AG04449 (cell line): ENCODE results near the gene AQP5.

Experiments used
- CTCF ChIA-PET: fragments of 350-600 bp; formaldehyde crosslinking; extraction: SDS; loops from one replicate; lab custom pipeline; 2021; ENCODE audit warnings: antibody characterized with exemption; lab: Yijun Ruan, JAX
- POLR2A ChIA-PET: fragments of 400-600, 350-600 bp; formaldehyde crosslinking; extraction: SDS; loops from one replicate; lab custom pipeline; 2020; ENCODE audit warnings: antibody characterized with exemption, inconsistent platforms; lab: Yijun Ruan, JAX
- DNase-seq: peaks from one replicate; pipeline ENCODE4 v3.0.0-alpha.2; 2010; ENCODE audit warnings: low read depth, low spot score
- H3K4me3 ChIP-seq: 2 replicates; pipeline ENCODE4 v1.5.1; 2011; ENCODE audit warnings: low read depth, mild to moderate bottlenecking, control low read depth, low read length
- TF ChIP-seq, protein P1 (sequence below): IDR thresholded peaks from one replicate; pipeline ENCODE4 v1.5.1; 2011; ENCODE audit warnings: mild to moderate bottlenecking, moderate library complexity, low read length, control low read depth, inconsistent platforms; ENCODE audit not compliant: insufficient read depth; ENCODE audit errors: missing control alignments

AQP5 gene

DNA sequence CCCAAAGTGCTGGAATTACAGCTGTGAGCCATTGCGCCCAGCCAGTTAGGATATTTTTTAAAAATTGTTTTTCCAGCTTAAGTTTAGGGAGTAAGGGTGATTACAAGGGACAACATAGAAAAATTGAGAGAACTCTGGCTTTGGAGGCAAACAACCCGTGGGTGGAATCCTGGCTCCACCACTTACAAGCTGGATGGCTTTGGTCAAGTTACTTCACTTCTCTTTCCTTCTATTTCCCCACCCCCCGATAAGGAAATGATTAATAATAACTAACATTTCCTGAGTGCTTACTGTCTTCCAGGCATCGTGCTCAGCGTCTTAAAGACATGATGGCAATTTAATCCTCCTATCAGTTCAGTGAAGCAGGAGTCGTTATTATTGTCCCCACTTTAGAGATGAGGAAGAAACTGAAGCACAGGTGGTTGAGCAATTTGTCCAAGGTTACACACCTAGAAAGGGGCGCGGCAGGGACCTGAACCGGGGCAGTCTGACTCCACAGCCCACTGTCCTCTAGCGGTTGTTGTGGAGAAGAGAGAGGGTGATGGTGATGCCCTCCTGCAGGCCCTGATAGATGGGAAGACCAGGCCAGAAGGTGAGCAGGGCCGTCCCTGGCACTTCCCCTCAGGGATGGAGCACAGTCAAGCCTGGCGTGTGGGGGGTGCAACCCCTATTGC is 41.3 kb upstream of the AQP5 start:
- TF ChIP-seq, protein P1, sequence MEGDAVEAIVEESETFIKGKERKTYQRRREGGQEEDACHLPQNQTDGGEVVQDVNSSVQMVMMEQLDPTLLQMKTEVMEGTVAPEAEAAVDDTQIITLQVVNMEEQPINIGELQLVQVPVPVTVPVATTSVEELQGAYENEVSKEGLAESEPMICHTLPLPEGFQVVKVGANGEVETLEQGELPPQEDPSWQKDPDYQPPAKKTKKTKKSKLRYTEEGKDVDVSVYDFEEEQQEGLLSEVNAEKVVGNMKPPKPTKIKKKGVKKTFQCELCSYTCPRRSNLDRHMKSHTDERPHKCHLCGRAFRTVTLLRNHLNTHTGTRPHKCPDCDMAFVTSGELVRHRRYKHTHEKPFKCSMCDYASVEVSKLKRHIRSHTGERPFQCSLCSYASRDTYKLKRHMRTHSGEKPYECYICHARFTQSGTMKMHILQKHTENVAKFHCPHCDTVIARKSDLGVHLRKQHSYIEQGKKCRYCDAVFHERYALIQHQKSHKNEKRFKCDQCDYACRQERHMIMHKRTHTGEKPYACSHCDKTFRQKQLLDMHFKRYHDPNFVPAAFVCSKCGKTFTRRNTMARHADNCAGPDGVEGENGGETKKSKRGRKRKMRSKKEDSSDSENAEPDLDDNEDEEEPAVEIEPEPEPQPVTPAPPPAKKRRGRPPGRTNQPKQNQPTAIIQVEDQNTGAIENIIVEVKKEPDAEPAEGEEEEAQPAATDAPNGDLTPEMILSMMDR = no peak
- POLR2A ChIA-PET = no interaction called here

DNA sequence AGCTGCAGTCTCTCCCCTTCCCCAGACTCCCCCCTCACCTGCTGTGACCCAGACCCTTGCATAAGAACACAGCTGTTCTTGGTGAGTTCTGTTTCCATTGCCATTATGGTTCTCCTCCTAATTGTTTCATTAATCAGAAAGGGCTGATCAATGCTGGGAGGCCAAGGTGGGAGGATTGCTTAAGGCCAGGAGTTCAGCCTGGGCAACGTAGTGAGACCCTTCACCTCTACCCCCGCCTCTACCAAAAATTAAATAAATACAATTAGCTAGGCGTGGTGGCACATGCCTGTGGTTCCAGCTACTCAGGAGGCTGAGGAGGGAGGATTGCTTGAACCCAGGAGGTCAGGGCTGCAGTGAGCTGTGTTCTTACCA is 40.8 kb upstream of the AQP5 start:
- TF ChIP-seq, protein P1 = no peak
- no peak for DNase-seq
- ChIA-PET POLR2A (no interaction called here), CTCF (interaction anchor here (1.6 kb wide), 1 partner anchor 25 kb away, joined by 8 read pairs; no protein-coding TSS in a partner anchor)
- no peak overlapping the region for H3K4me3 ChIP-seq

More for the DNA sequence above, 41.3 kb upstream of the AQP5 start:
- CTCF ChIA-PET = interaction anchor here (1.6 to 2.3 kb wide), 2 partner anchors 10 to 25 kb away, joined by 6 to 8 read pairs; no protein-coding TSS in a partner anchor
- no peak for DNase-seq
- no peak overlapping the region for H3K4me3 ChIP-seq

DNA sequence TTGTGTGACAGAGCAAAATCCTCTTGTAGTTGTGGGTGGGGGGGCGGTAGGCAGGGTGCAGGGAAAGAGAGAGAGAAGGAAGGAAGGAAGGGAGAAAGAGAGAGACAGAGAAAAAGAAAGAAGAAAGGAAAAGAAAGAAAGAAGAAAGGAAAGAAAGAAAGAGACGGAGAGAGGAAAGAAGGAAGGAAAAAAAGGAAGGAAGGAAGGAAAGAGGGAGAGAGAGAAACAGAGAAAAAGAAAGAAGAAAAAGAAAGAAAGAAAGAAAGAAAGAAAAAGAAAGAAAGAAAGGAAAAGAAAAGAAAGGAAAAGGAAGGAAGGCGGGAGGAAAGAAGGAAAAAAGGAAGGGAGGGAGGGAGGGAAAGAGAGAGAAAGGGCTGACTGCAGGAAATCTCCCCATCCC is 40.4 kb upstream of the AQP5 start:
- TF ChIP-seq, protein P1 = no peak
- no peak for DNase-seq
- ChIA-PET POLR2A (no interaction called here), CTCF (interaction anchor here (1.6 kb wide), 1 partner anchor 24 kb away, joined by 8 read pairs; no protein-coding TSS in a partner anchor)
- no peak overlapping the region for H3K4me3 ChIP-seq

DNA sequence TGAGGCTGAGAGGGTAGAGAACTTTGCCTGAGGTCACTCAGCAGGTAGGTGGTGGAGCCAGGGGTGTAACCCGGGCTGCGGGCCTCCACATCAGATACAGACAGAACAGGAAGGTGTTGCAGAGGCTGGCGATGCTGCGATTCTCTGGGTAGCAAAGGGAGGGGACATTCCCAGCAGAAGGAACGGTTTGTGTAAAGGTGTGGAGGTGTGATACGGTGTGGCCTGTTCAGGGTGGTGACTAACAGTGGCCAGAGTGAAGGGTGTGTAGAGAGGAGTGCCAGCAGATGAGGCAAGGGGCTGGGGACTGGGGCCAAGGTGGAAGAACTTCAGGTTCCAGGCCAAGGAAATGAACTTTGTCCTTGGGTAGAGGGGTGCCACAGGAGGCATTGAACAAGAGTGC is 39.7 kb upstream of the AQP5 start:
- TF ChIP-seq, protein P1 = no peak
- POLR2A ChIA-PET = no interaction called here
- CTCF ChIA-PET = interaction anchor here (1.2 kb wide), 1 partner anchor 23 kb away, joined by 7 read pairs; no protein-coding TSS in a partner anchor
- DNase-seq = no peak
- H3K4me3 ChIP-seq = no peak overlapping the region

DNA sequence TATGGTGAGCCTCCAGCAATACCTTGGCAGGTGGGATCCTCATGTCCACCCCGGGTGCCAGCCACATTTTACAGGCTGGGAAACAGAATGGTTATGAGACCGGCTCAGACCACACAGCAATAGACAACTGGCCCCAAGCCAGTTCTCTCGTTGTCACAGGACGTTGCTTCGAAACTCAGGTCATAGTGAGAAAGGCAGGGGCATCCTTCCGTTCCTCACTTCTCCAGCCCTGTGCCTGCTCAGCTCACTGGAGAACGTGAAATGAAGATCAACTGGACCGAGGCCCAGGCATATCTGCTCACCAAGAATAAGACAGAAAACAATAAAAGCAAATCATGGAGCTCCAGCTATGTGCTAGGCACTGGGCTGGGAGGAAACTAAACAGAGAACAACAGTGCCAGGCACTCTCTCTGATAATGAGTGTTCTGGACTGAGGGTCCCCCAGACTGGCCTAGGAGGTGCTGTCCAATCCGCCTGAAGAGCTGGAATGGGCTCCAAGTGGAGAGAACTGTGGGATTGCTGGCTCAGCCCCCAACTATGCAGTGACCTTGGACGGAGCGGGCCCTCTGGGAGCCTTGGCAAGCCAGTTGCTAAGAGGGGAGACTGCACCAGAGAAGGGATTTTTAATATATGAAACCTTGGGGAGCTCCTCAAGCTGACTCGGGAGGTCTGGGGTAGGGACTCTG is 39.2 kb upstream of the AQP5 start:
- DNase-seq = no peak
- ChIA-PET POLR2A (no interaction called here), CTCF (interaction anchor here (0.8 to 1.2 kb wide), 2 partner anchors 23 to 25 kb away, joined by 3 to 7 read pairs; no protein-coding TSS in a partner anchor)
- TF ChIP-seq, protein P1 = no peak
- no peak overlapping the region for H3K4me3 ChIP-seq

DNA sequence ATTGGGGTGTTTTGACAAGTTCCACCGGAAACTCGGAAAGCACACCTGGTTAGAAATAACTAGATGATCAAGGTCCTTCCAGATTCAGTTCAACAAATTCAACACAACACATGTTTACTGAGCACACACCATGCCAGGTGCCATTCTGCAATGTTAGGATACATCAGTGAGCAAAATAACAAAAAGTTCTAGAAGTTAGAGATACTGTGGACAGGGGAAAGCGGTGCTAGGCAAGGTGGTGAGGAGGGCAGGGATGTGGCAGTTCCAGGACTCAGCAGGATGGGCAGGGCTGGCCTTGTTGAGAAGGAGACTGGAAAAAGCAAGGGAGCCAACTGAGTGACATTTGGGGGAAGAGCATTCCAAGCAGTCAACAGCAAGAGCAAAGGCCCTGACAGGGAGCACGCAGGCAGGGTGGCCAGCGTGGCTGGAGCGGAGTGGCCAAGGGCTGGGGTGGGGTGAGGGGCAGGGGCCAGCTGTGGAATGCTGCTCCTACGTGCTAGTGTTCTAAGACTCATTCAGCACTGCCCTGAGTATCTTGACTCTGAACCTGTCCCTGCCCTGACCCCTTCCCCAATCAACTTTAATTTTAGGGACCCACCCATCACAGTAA is 38.5 kb upstream of the AQP5 start:
- ChIA-PET CTCF (interaction anchor here (0.8 to 1.2 kb wide), 2 partner anchors 22 to 24 kb away, joined by 3 to 7 read pairs; no protein-coding TSS in a partner anchor), POLR2A (no interaction called here)
- TF ChIP-seq, protein P1 = no peak
- H3K4me3 ChIP-seq = no peak overlapping the region
- DNase-seq = no peak
